Measurements from ENCODE around the gene DNAH5.

DNAH5 gene

GRCh38 chr5:13749766-13750165 lies 194.7 kb downstream of the DNAH5 start:
- ChIA-PET POLR2A (no interaction called here), CTCF (no interaction called here)
- no peak for TF ChIP-seq ZNF384 (IDR thresholded peaks at IDR 0.05)
- DNase-seq (ENCODE audit: extremely low spot score) = no peak

- ChIA-PET POLR2A (no interaction called here), CTCF (no interaction called here)
- TF ChIP-seq LEF1 (IDR thresholded peaks at IDR 0.05; ENCODE audit: borderline replicate concordance) = no peak
- no peak for TF ChIP-seq ARNT (IDR thresholded peaks at IDR 0.05)
- no peak for TF ChIP-seq FOXM1 (IDR thresholded peaks at IDR 0.05; ENCODE audit: borderline replicate concordance)
- no peak for TF ChIP-seq FOXA1 (IDR thresholded peaks at IDR 0.05)
- no peak for TF ChIP-seq CTBP1 (IDR thresholded peaks at IDR 0.05; ENCODE audit: borderline replicate concordance)
- TF ChIP-seq ELF4 (IDR thresholded peaks at IDR 0.05) = no peak
- TF ChIP-seq NFRKB (IDR thresholded peaks at IDR 0.05) = no peak
- TF ChIP-seq BHLHE40 (IDR thresholded peaks at IDR 0.05; ENCODE audit: borderline replicate concordance) = no peak
- TF ChIP-seq SUZ12 (IDR thresholded peaks at IDR 0.05) = no peak
- TF ChIP-seq L3MBTL2 (conservative IDR thresholded peaks at IDR 0.05) = no peak
- TF ChIP-seq SP1 (IDR thresholded peaks at IDR 0.05) = no peak
- no peak for TF ChIP-seq TARDBP (IDR thresholded peaks at IDR 0.05)
- no peak for TF ChIP-seq HDGF (IDR thresholded peaks at IDR 0.05; ENCODE audit: borderline replicate concordance)
- DNase-seq (ENCODE audit: extremely low spot score) = no peak
Observed at GRCh38 chr5:13746026-13746425, 198.5 kb downstream of the DNAH5 start.

- DNase-seq (ENCODE audit: extremely low spot score) = no peak
- POLR2A ChIA-PET = no interaction called here
- TF ChIP-seq L3MBTL2 (conservative IDR thresholded peaks at IDR 0.05) = no peak
- CTCF ChIA-PET = no interaction called here
Observed at GRCh38 chr5:13745508-13745907, 199.0 kb downstream of the DNAH5 start.

GRCh38 chr5:13740471-13740870 lies 204.0 kb downstream of the DNAH5 start:
- TF ChIP-seq ARNT (IDR thresholded peaks at IDR 0.05) = no peak
- no peak for DNase-seq (ENCODE audit: extremely low spot score)
- ChIA-PET POLR2A (no interaction called here), CTCF (no interaction called here)

GRCh38 chr5:13739479-13739878 lies 205.0 kb downstream of the DNAH5 start:
- POLR2A ChIA-PET = no interaction called here
- CTCF ChIA-PET = no interaction called here
- no peak for TF ChIP-seq SP1 (IDR thresholded peaks at IDR 0.05)
- TF ChIP-seq ELF4 (IDR thresholded peaks at IDR 0.05) = no peak
- no peak for TF ChIP-seq ARNT (IDR thresholded peaks at IDR 0.05)
- TF ChIP-seq FOXM1 (IDR thresholded peaks at IDR 0.05; ENCODE audit: borderline replicate concordance) = no peak
- TF ChIP-seq SUZ12 (IDR thresholded peaks at IDR 0.05) = no peak
- no peak for TF ChIP-seq CTBP1 (IDR thresholded peaks at IDR 0.05; ENCODE audit: borderline replicate concordance)
- TF ChIP-seq NFRKB (IDR thresholded peaks at IDR 0.05) = no peak
- TF ChIP-seq PKNOX1 (IDR thresholded peaks at IDR 0.05) = no peak
- TF ChIP-seq ZNF384 (IDR thresholded peaks at IDR 0.05) = no peak
- TF ChIP-seq L3MBTL2 (conservative IDR thresholded peaks at IDR 0.05) = no peak
- TF ChIP-seq FOXA1 (IDR thresholded peaks at IDR 0.05) = no peak
- TF ChIP-seq LEF1 (IDR thresholded peaks at IDR 0.05; ENCODE audit: borderline replicate concordance) = no peak
- no peak for TF ChIP-seq BHLHE40 (IDR thresholded peaks at IDR 0.05; ENCODE audit: borderline replicate concordance)
- no peak for TF ChIP-seq FOXK2 (IDR thresholded peaks at IDR 0.05)
- no peak for DNase-seq (ENCODE audit: extremely low spot score)

- CTCF ChIA-PET = no interaction called here
- no peak for TF ChIP-seq CTBP1 (IDR thresholded peaks at IDR 0.05; ENCODE audit: borderline replicate concordance)
- TF ChIP-seq ARNT (IDR thresholded peaks at IDR 0.05) = no peak
- no peak for TF ChIP-seq ZNF384 (IDR thresholded peaks at IDR 0.05)
- no peak for TF ChIP-seq ELF4 (IDR thresholded peaks at IDR 0.05)
- no peak for TF ChIP-seq L3MBTL2 (conservative IDR thresholded peaks at IDR 0.05)
- no peak for TF ChIP-seq BHLHE40 (IDR thresholded peaks at IDR 0.05; ENCODE audit: borderline replicate concordance)
- TF ChIP-seq SP1 (IDR thresholded peaks at IDR 0.05) = no peak
- TF ChIP-seq SUZ12 (IDR thresholded peaks at IDR 0.05) = no peak
- TF ChIP-seq LEF1 (IDR thresholded peaks at IDR 0.05; ENCODE audit: borderline replicate concordance) = no peak
- no peak for TF ChIP-seq NFRKB (IDR thresholded peaks at IDR 0.05)
- TF ChIP-seq TARDBP (IDR thresholded peaks at IDR 0.05) = no peak
- no peak for TF ChIP-seq PKNOX1 (IDR thresholded peaks at IDR 0.05)
- TF ChIP-seq FOXK2 (IDR thresholded peaks at IDR 0.05) = no peak
- TF ChIP-seq HDGF (IDR thresholded peaks at IDR 0.05; ENCODE audit: borderline replicate concordance) = no peak
- no peak for TF ChIP-seq FOXM1 (IDR thresholded peaks at IDR 0.05; ENCODE audit: borderline replicate concordance)
- TF ChIP-seq FOXA1 (IDR thresholded peaks at IDR 0.05) = no peak
- no peak for DNase-seq (ENCODE audit: extremely low spot score)
- POLR2A ChIA-PET = no interaction called here
Observed at GRCh38 chr5:13735691-13736090, 208.8 kb downstream of the DNAH5 start.

- DNase-seq (ENCODE audit: extremely low spot score) = no peak
- CTCF ChIA-PET = interaction anchor here (0.6 kb wide), 1 partner anchor 1392 kb away, joined by 3 read pairs; no protein-coding TSS in a partner anchor
- POLR2A ChIA-PET = no interaction called here
- no peak for TF ChIP-seq ELF4 (IDR thresholded peaks at IDR 0.05)
- no peak for TF ChIP-seq FOXK2 (IDR thresholded peaks at IDR 0.05)
- TF ChIP-seq HDGF (IDR thresholded peaks at IDR 0.05; ENCODE audit: borderline replicate concordance) = no peak
- no peak for TF ChIP-seq PKNOX1 (IDR thresholded peaks at IDR 0.05)
- TF ChIP-seq SUZ12 (IDR thresholded peaks at IDR 0.05) = no peak
- no peak for TF ChIP-seq FOXM1 (IDR thresholded peaks at IDR 0.05; ENCODE audit: borderline replicate concordance)
Observed at GRCh38 chr5:13731121-13731628, 213.3 kb downstream of the DNAH5 start.
